NB4 (cell line): ENCODE results near the gene EDEM2.

Source experiments
- POLR2A ChIP-seq: IDR thresholded peaks from 2 replicates; pipeline ENCODE4 v1.6.1; 2011; ENCODE audit warnings: mild to moderate bottlenecking; ENCODE audit not compliant: insufficient read length; ENCODE audit errors: extremely low read depth
- TF ChIP-seq, protein P1 (sequence below): IDR thresholded peaks from one replicate; pipeline ENCODE4 v1.5.1; 2012; ENCODE audit warnings: low read depth, low read length
- TF ChIP-seq, protein P2 (sequence below): IDR thresholded peaks from 2 replicates; pipeline ENCODE4 v1.6.1; 2011; ENCODE audit warnings: low read depth, low read length

GRCh38 chr20:35093267-35093884 lies 53.8 kb downstream of the EDEM2 start:
- TF ChIP-seq, protein P1, sequence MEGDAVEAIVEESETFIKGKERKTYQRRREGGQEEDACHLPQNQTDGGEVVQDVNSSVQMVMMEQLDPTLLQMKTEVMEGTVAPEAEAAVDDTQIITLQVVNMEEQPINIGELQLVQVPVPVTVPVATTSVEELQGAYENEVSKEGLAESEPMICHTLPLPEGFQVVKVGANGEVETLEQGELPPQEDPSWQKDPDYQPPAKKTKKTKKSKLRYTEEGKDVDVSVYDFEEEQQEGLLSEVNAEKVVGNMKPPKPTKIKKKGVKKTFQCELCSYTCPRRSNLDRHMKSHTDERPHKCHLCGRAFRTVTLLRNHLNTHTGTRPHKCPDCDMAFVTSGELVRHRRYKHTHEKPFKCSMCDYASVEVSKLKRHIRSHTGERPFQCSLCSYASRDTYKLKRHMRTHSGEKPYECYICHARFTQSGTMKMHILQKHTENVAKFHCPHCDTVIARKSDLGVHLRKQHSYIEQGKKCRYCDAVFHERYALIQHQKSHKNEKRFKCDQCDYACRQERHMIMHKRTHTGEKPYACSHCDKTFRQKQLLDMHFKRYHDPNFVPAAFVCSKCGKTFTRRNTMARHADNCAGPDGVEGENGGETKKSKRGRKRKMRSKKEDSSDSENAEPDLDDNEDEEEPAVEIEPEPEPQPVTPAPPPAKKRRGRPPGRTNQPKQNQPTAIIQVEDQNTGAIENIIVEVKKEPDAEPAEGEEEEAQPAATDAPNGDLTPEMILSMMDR, result no peak
- TF ChIP-seq POLR2A, result no peak
- TF ChIP-seq, protein P2, sequence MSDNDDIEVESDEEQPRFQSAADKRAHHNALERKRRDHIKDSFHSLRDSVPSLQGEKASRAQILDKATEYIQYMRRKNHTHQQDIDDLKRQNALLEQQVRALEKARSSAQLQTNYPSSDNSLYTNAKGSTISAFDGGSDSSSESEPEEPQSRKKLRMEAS, result no peak
